Esophagus muscularis mucosa (tissue), 4 donors: Measurements from ENCODE around the gene BCL11B. TPM values are rescaled to one million over a fixed set of nuclear protein-coding genes. Genes with fewer than 3 reads are reported as not detected.

ENCODE experiments used
- DNase-seq: peaks from one replicate; pipeline ENCODE4 v3.0.0-alpha.2; 2017; ENCODE audit errors: extremely low spot score
- H3K27ac ChIP-seq, 4 donors: fragments of 200-600 bp; sonication (generic); replicated peaks in 1 of 4; 1 replicate in 3 of 4; 2 replicates in 1 of 4; pipeline ENCODE4 v1.5.1; 2016 to 2019; ENCODE audit warnings: mild to moderate bottlenecking in 1 of 4
- H3K27me3 ChIP-seq, 4 donors: fragments of 200-600 bp; sonication (generic); one replicate each; pipeline versions ENCODE4 v1.5.1 to v1.6.0; 2016 to 2019
- H3K36me3 ChIP-seq, 4 donors: fragments of 200-600 bp; sonication (generic); one replicate each; pipeline ENCODE4 v1.5.1; 2016 to 2019
- H3K4me1 ChIP-seq, 4 donors: fragments of 200-600 bp; sonication (generic); one replicate each; pipeline ENCODE4 v1.5.1; 2016 to 2019
- H3K4me3 ChIP-seq, 4 donors: fragments of 200-600 bp; sonication (generic); 1 replicate in 2 of 4; 2 replicates in 2 of 4; pipeline ENCODE4 v1.5.1; 2016 to 2019; ENCODE audit warnings: mild to moderate bottlenecking in 4 of 4, moderate library complexity in 1 of 4
- H3K9me3 ChIP-seq, 4 donors: fragments of 200-600 bp; sonication (generic); 1 replicate in 3 of 4; 2 replicates in 1 of 4; pipeline ENCODE4 v1.5.1; 2016 to 2019
- CTCF ChIP-seq, 3 experiments: fragments of 200-600 bp in 2 of 3; fragments of 450-650 bp in 1 of 3; sonication (generic) in 2 of 3; IDR thresholded peaks; one replicate each; pipeline ENCODE4 v1.5.1; 2017 to 2019; ENCODE audit warnings: antibody characterized with exemption in 3 of 3, mild to moderate bottlenecking in 2 of 3, moderate library complexity in 1 of 3
- EP300 ChIP-seq: sonication (generic); formaldehyde crosslinking; IDR thresholded peaks from one replicate; pipeline ENCODE4 v1.6.1; 2017; ENCODE audit warnings: antibody characterized with exemption
- POLR2A ChIP-seq: fragments of 450-650 bp; IDR thresholded peaks from one replicate; pipeline ENCODE4 v1.6.1; 2017; ENCODE audit warnings: antibody characterized with exemption, moderate library complexity, mild to moderate bottlenecking, low read depth
- POLR2AphosphoS5 ChIP-seq, 2 donors: sonication (generic); formaldehyde crosslinking; IDR thresholded peaks; one replicate each; pipeline ENCODE4 v1.6.1; 2017; ENCODE audit warnings: antibody characterized with exemption in 2 of 2
- WGBS: methylation state at CpG from one replicate; pipeline ENCODE4 v1.1.5; 2018; 5-methylcytosine and 5-hydroxymethylcytosine counted together
- intact Hi-C: fragments of 100-400 bp; cut with DNase I; formaldehyde crosslinking; loops from one replicate; pipeline ENCODE4 v1.15.1; 2023
- total RNA-seq, 4 donors: library from RNA; depleted of rRNA; stranded (reverse); fragments of >200 nt; gene quantifications; one replicate each; pipeline versions ENCODE4 v1.1.0 to v1.2.1, GENCODE V29; 2016

Gene BCL11B
- total RNA-seq, 4 donors from 2014 or later = 0.34 to 0.65 (median 0.46) TPM

GRCh38 chr14:99122521-99123125, 149.4 kb downstream of the BCL11B start:
- H3K27ac ChIP-seq = no peak overlapping the region
- no peak overlapping the region for H3K4me3 ChIP-seq
- 86% methylated on average over 15 of the region's 18 CpGs for WGBS
- peak; percentile 47 for DNase-seq
- H3K36me3 ChIP-seq = no peaks in the 10 kb centered on the region
- no peaks in the 10 kb centered on the region for H3K9me3 ChIP-seq
- peaks cover 0 to 42% (median 6%) of the 10 kb centered on the region in 4 donors for H3K27me3 ChIP-seq
- intact Hi-C loops = no loop called here
- TF ChIP-seq CTCF (IDR thresholded peaks at IDR 0.05) (no peak), POLR2A (no peak), EP300 (no peak), POLR2AphosphoS5 (IDR thresholded peaks at IDR 0.05) (no peak)
- H3K4me1 ChIP-seq = peaks cover 0 to 7% (median 2%) of the 10 kb centered on the region in 4 donors

- no peaks in the 10 kb centered on the region for H3K9me3 ChIP-seq
- no peaks in the 10 kb centered on the region for H3K36me3 ChIP-seq
- 84% methylated on average over 13 of the region's 13 CpGs for WGBS
- peak; percentile 64 for DNase-seq
- TF ChIP-seq CTCF (IDR thresholded peaks at IDR 0.05) (no peak), POLR2A (no peak), POLR2AphosphoS5 (IDR thresholded peaks at IDR 0.05) (no peak), EP300 (no peak)
- peaks cover 0 to 7% (median 0%) of the 10 kb centered on the region in 4 donors for H3K4me1 ChIP-seq
- intact Hi-C loops = no loop called here
- peaks cover 0 to 45% (median 6%) of the 10 kb centered on the region in 4 donors for H3K27me3 ChIP-seq
- no peak overlapping the region for H3K27ac ChIP-seq
- no peak overlapping the region for H3K4me3 ChIP-seq
Measured at GRCh38 chr14:99121319-99121875, 150.6 kb downstream of the BCL11B start.

GRCh38 chr14:99120526-99121318, 151.3 kb downstream of the BCL11B start:
- 88% methylated on average over 11 of the region's 17 CpGs for WGBS
- Histone ChIP-seq H3K27me3 (peaks cover 0 to 45% (median 6%) of the 10 kb centered on the region in 4 donors), H3K27ac (no peak overlapping the region), H3K9me3 (no peaks in the 10 kb centered on the region), H3K36me3 (no peaks in the 10 kb centered on the region), H3K4me1 (peaks cover 0 to 7% (median 0%) of the 10 kb centered on the region in 4 donors), H3K4me3 (no peak overlapping the region)
- no peak for TF ChIP-seq POLR2AphosphoS5 (IDR thresholded peaks at IDR 0.05)
- TF ChIP-seq CTCF (IDR thresholded peaks at IDR 0.05) = no peak
- no peak for TF ChIP-seq EP300
- TF ChIP-seq POLR2A = no peak
- intact Hi-C loops = no loop called here
- peak; percentile 74 for DNase-seq

GRCh38 chr14:99119554-99120525, 152.2 kb downstream of the BCL11B start:
- H3K9me3 ChIP-seq = peaks cover 0 to 8% (median 0%) of the 10 kb centered on the region in 4 donors
- intact Hi-C loops = no loop called here
- no peaks in the 10 kb centered on the region for H3K36me3 ChIP-seq
- WGBS = 81% methylated on average over 17 of the region's 18 CpGs
- H3K27me3 ChIP-seq = peaks cover 0 to 45% (median 6%) of the 10 kb centered on the region in 4 donors
- H3K27ac ChIP-seq = no peak overlapping the region
- TF ChIP-seq POLR2A (no peak), EP300 (no peak), CTCF (IDR thresholded peaks at IDR 0.05) (no peak), POLR2AphosphoS5 (IDR thresholded peaks at IDR 0.05) (no peak)
- no peak overlapping the region for H3K4me3 ChIP-seq
- peaks cover 0 to 7% (median 0%) of the 10 kb centered on the region in 4 donors for H3K4me1 ChIP-seq
- DNase-seq = peak; percentile 34
